Stimulated activated CD4-positive, alpha-beta T cell treated with anti-CD3 and anti-CD28 coated beads, Interleukin-1b, Interleukin-23, amount 100 ng/mL, for 48 hours (primary cell): Measurements from ENCODE around the gene TRABD2A.
A peak's percentile ranks its signal among the peaks of the same experiment; 100 is the strongest.
"Not testable (repeated sequence)": the region's sequence is repeated elsewhere in the genome, so short reads cannot be mapped to it uniquely, and the experiment has no call there.

Experiments used
- DNase-seq: peaks from one replicate; pipeline ENCODE4 v3.0.0-alpha.2; 2020

TRABD2A gene, protein sequence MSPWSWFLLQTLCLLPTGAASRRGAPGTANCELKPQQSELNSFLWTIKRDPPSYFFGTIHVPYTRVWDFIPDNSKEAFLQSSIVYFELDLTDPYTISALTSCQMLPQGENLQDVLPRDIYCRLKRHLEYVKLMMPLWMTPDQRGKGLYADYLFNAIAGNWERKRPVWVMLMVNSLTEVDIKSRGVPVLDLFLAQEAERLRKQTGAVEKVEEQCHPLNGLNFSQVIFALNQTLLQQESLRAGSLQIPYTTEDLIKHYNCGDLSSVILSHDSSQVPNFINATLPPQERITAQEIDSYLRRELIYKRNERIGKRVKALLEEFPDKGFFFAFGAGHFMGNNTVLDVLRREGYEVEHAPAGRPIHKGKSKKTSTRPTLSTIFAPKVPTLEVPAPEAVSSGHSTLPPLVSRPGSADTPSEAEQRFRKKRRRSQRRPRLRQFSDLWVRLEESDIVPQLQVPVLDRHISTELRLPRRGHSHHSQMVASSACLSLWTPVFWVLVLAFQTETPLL

DNA sequence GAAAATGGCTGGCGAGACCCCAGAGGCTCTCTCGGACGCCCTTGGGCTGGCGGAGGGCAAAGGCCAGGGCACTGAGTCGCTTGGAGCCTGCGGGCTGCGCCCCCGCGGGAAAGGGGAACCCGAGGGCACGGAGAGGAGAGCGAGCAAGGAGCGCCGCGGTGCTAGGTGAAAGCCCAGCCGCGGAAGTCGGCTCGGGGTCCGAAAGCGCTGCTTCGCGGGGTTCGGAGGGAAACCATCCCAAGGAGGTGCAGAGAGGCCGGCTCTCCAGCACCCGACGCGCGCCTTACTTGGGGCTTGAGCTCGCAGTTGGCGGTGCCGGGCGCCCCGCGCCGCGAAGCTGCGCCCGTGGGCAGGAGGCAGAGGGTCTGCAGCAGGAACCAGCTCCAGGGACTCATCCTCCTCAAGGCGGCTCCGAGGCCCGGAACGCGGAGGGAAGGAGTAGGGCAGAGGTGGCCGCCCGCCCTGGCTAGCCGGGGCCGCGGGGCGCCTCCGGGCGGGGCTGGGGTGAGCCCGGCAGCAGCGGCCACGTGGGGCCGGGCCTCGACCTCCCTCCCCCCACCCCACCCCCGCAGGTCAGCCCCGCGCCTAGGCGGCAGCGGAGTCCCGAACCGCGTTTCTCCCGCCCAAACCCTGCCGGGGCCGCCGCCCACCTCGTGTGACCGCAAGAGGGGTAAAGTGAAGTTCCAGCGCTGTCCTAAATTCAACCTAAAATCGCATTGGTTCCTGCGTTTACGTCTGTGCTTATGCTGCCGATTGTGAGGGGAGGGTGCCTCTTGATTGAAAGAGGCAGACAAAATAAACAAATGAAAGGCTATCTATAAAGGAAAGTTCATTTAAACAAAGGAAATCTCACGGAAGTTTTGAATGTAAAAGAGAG lies at the start of gene TRABD2A:
TRABD2A (minus strand) TSS at position 440 of the 877 bp plus-strand sequence; CDS start at position 395, 45 bp downstream.
- DNase-seq, result peak; percentile 69

DNA sequence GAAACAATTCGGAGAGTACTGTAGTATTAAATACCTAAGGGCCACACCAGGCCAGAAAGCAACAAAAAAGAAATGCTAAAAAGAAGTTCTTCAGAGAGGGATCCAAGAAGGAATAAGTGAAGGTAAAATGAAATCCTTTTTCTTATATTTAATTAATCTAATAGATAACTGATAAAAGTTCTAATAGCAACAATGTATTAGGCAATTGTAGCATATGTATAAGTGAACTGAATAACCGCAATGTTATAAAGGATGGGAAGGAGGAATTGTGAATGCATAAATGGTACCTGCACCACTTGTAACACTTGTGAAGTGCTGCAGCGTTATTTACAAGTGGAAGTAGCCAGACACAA lies 46.4 kb upstream of the TRABD2A start:
- DNase-seq, result no peak

GRCh38 chr2:84925724-84926376 lies 45.0 kb upstream of the TRABD2A start:
- DNase-seq, result peak; percentile 99

- DNase-seq, result no peak
Observed at GRCh38 chr2:84925336-84925723, 44.4 kb upstream of the TRABD2A start.

- peak; percentile 79 for DNase-seq
Observed at GRCh38 chr2:84924173-84925106, 43.6 kb upstream of the TRABD2A start.

- DNase-seq, result no peak
Observed at GRCh38 chr2:84923009-84923408, 42.1 kb upstream of the TRABD2A start.

DNA sequence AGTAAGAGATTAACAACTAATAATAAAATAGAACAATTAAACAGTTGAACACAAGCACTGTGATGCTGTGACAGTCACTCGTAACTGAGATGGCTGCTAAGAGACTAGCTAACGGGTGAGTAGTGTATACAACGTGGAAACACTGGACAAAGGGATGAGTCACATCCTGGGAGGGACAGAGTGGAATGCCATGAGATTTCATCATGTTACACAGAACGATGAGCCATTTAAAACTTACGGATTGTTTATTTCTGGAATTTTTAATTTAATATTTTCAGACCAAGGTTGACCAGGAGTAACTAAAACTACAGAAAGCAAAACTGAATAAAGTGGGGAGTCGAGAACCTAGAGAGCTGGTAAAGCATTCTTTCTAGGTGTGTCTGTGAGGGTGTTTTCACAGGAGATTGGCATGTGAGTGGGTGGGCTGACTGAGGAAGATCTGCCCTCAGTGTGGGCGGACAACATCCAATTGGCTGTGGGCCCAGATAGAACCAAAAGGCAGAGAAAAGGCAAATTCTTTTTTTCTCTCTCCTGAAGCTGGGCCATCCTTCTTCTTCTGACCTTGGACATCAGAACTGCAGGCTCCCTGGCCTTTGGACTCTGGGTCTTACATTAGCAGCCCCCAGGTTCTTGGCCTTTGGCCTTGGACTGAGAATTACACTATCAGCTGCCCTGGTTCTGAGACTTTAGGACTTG lies 39.1 kb upstream of the TRABD2A start:
- DNase-seq, result peak; percentile 65

DNA sequence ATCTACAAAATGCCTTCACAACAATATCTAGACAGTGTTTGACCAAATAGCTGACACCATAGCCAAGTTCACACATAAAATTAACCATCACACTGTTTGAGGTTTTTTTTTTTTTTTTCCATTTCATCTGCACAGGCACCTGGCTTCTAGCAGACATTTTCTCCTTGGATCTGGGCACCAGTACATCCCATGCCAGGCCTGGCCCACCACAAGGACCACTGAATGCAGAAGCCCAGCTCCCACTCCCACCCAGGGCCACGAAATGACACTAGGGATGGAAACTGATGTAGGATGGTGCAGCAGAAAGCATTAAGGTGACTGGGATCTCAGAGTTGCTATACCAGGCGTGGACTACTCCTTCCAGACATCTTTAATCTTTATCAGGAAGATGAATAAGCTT lies 37.5 kb upstream of the TRABD2A start:
- DNase-seq, result no peak

GRCh38 chr2:84917821-84918220 lies 36.9 kb upstream of the TRABD2A start:
- not testable (repeated sequence) for DNase-seq

- DNase-seq, result not testable (repeated sequence)
Observed at GRCh38 chr2:84915675-84916074, 34.8 kb upstream of the TRABD2A start.

- DNase-seq, result no peak
Observed at GRCh38 chr2:84914334-84914733, 33.5 kb upstream of the TRABD2A start.

DNA sequence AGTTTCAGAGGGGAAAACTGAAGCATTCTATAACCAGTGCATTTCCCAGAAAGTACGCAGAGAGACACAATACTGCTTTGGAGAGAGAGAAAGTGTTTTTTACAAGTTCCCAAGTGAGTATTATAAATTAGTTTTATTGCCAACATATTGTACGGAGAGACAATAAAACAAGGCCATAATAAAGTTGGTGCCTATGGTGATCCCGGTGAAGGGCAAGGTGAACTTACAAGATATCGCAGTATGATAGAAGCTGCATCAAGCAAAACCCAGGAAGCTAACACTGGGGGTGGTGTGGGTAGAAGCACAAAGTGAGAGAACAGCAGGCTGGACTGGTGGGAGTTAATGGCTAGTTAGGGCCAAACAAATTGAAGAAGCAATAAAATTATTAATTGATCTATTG lies 32.1 kb upstream of the TRABD2A start:
- DNase-seq, result no peak

DNA sequence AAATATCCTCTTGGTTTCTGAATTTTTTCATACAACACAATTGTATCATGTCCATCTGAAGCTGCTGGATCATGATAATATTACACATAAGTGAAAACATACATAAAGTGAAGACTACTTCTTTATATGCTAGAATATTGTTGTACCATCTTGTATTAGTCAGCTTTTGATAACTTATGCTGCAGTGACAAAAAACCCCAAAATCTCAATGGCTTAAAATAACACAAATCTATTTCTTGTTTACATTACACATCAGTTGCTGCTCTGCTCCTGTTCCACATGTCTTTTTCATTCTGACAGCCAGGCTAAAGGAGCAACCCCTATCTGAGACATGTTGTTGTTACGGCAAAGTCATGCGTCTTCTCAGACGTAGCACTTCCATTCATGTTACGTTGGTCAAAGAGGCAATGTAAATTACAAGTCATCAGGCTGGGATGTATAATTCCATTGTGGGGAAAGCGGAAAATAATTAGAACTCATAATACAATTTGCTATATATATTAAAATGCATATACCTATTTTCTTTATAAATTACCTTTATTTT lies 30.3 kb upstream of the TRABD2A start:
- no peak for DNase-seq

- DNase-seq, result no peak
Observed at GRCh38 chr2:84908948-84909713, 28.2 kb upstream of the TRABD2A start.

- DNase-seq, result no peak
Observed at GRCh38 chr2:84906900-84907714, 26.2 kb upstream of the TRABD2A start.

GRCh38 chr2:84906108-84906899 lies 25.4 kb upstream of the TRABD2A start:
- DNase-seq, result peak; percentile 66

DNA sequence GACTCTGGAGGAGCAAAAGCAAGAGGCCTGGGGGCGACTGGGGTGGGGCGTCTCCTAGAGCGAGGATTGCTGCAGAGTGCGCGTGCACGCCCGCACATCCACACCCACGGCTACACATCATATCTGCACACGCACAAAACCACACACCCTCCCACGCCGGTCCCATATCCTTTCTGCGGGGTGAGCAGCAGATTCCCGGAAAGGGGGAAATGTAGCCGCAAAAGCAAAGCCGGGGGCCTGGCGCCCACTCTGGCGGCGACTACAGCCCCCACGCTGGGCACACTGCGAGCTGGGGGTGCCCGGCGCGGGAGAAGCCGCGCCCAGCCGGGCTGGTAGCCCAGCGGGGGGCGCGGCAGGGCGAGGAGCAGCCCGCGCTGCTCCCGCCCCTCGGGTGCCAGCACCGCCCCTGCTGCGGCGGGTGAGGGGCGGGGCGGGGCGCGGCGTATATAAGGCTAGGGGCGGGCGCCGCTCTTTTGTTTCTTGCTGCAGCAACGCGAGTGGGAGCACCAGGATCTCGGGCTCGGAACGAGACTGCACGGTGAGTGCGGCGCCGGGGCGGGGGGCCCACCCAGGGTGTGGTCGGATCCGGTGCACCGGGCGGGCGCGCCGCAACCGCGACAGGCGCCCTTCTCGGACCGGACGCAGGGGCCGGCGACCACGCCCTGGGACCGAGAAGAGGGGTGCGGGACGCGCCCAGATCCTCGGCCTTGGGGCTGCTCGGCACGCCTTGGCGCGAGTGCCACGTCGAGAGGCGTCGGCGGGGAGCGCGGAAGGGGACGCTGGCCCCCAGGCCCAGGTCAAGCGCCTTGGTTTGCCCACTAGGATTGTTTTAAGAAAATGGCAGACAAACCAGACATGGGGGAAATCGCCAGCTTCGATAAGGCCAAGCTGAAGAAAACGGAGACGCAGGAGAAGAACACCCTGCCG lies 24.6 kb upstream of the TRABD2A start, which contains the start of gene TMSB10:
TMSB10 (plus strand) TSS at position 476 of the 927 bp plus-strand sequence.
- DNase-seq, result peak; percentile 88
